Thyroid gland (tissue), 4 donors: ENCODE results near the gene VSTM4.

Experiments
- POLR2A ChIP-seq, 2 donors: fragments of 450-650 bp; IDR thresholded peaks; one replicate each; pipeline ENCODE4 v1.6.1; 2017; ENCODE audit warnings: antibody characterized with exemption in 2 of 2, mild to moderate bottlenecking in 2 of 2, moderate library complexity in 1 of 2
- TF ChIP-seq, protein P1 (sequence below), 6 experiments: fragments of 200-600 bp in 3 of 6; fragments of 450-650 bp in 3 of 6; sonication (generic) in 3 of 6; IDR thresholded peaks; one replicate each; pipeline ENCODE4 v1.5.1; 2016 to 2019; ENCODE audit warnings: antibody characterized with exemption in 6 of 6, mild to moderate bottlenecking in 2 of 6, inconsistent platforms in 1 of 6, moderate library complexity in 1 of 6

DNA sequence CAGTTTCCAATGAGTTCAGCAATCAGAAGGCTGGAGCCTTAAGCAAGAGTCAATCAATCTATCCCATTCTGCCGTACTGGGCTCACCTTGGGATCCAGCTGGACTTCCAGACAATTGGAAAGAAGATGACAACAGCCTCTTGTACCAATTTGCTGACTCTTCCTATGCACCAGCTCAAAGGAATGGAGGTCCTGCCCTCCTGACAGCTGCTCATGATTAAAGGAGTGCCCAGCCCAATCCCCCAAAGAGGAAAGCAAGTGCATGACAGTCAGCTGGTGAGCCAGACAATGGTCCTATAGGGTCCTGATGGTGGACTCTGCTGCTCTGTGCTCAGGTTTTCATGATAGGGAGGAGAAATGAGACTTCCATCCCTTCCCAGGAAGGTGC is 25.1 kb downstream of the VSTM4 start:
- TF ChIP-seq, protein P1, sequence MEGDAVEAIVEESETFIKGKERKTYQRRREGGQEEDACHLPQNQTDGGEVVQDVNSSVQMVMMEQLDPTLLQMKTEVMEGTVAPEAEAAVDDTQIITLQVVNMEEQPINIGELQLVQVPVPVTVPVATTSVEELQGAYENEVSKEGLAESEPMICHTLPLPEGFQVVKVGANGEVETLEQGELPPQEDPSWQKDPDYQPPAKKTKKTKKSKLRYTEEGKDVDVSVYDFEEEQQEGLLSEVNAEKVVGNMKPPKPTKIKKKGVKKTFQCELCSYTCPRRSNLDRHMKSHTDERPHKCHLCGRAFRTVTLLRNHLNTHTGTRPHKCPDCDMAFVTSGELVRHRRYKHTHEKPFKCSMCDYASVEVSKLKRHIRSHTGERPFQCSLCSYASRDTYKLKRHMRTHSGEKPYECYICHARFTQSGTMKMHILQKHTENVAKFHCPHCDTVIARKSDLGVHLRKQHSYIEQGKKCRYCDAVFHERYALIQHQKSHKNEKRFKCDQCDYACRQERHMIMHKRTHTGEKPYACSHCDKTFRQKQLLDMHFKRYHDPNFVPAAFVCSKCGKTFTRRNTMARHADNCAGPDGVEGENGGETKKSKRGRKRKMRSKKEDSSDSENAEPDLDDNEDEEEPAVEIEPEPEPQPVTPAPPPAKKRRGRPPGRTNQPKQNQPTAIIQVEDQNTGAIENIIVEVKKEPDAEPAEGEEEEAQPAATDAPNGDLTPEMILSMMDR (IDR thresholded peaks at IDR 0.05), result no peak
- TF ChIP-seq POLR2A (IDR thresholded peaks at IDR 0.05), result no peak
